GM20000 (cell line): ENCODE results near the gene CYP26A1.

ENCODE experiments used
- DNase-seq: peaks from one replicate; pipeline ENCODE4 v3.0.0; 2012; ENCODE audit warnings: low spot score
- CTCF ChIP-seq: IDR thresholded peaks from 2 replicates; pipeline ENCODE4 v1.5.1; 2012; ENCODE audit warnings: mild to moderate bottlenecking, control low read depth; ENCODE audit errors: extremely low read depth, missing control alignments

CYP26A1 gene

DNA sequence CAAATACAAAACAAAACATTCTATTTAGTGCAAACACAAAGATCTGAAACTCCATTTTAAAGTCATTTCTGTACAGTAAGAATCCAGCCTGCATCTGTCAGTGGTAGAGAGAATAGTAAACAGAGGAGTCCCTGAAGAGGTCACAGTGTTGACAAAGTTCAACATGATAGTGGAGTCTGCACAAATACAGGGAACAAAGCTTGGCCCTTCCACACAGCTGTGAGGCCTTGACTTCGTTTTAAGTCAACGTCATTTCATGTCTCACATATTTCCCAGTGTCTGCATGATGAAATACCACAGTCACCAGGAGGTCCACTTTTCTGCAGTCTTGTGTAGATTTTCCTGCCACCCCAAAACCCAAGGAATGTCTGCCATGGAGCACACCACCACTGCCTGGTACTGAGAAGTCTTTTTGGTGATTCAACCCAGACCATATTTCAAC, 33.0 kb downstream of the CYP26A1 start:
- no peak for TF ChIP-seq CTCF
- DNase-seq, result no peak

DNA sequence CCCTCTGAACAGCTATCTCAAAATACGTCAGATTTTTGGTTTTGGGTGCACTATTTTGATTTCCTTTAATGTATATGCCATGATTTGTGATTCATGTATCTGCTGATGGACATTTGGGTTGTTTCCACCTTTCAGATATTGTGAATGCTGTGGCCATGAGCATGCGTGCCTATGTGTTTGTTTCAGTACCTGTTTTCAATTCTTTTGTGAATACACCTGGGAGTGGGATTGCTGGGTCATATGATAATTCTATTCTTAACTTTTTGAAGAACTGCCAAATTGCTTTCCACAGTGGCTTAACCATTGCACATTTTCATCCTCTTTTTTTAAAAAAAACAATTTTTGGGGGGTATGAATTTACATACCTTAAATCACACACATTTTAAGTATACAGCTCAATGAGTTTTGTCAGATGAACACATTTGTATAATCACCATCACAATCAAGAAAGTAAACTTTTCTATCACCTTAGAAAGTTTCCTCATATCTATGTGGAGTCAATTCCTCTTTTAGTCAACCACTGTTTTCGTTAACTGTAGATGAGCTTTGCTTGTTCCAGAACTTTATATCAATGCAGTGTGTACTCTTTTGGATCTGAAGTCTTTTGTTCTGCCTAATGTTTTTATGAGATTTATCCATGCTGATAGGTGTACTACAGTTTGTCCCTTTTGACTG, 36.9 kb downstream of the CYP26A1 start:
- TF ChIP-seq CTCF, result no peak
- DNase-seq, result no peak

GRCh38 chr10:93113042-93113441, 39.3 kb downstream of the CYP26A1 start:
- no peak for TF ChIP-seq CTCF
- no peak for DNase-seq

DNA sequence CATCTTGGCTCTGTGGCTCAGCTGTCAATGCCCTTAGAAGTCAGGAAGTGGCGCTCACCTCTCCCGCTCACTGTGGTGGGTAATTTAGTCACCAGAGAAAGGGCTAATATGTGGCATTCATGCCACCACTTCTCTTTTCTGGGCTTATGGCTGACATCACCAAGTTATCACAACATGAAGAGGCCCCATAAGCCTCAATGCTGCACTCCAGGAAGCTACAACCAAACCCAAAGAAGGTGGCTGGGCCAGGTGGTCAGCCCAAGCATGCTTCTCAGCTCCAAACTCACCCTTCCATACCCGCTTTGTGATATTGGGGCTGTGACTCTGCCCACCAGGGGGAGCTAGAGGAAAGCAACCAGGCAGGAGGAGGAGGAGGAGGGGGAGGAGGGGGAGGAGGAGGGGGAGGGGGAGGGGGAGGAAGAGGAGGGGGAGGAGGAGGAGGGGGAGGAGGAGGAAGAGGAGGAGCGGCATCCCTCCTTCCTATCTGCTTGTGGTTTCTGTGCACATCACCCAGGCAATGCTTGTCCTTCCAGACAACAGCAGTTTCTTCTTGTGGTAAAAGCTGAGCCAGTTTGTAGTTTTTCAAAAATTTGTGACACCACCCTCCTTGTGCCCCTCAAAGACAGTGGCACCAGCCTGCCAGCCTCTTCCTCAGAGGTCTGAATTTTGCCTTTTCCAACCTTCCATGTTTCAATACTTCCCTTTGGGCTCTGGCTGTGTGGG, 42.1 kb downstream of the CYP26A1 start:
- peak; percentile 66 for DNase-seq

GRCh38 chr10:93121311-93121710, 47.6 kb downstream of the CYP26A1 start:
- no peak for DNase-seq

More for the DNA sequence above, 42.1 kb downstream of the CYP26A1 start:
- peak; percentile 45 for TF ChIP-seq CTCF

GRCh38 chr10:93123766-93124165, 50.1 kb downstream of the CYP26A1 start:
- TF ChIP-seq CTCF, result no peak

More at GRCh38 chr10:93121311-93121710, 47.6 kb downstream of the CYP26A1 start:
- no peak for TF ChIP-seq CTCF

GRCh38 chr10:93124580-93125318, 51.1 kb downstream of the CYP26A1 start:
- no peak for TF ChIP-seq CTCF
- no peak for DNase-seq

More at GRCh38 chr10:93123766-93124165, 50.1 kb downstream of the CYP26A1 start:
- no peak for DNase-seq
